ENCODE data around the gene KIF3A. TPM values are rescaled to one million over a fixed set of nuclear protein-coding genes. Genes with fewer than 3 reads are reported as not detected.

KIF3A gene
- total and polyA plus RNA-seq, 2 of the 8 experiments (the other 6 are each of a cell fraction or from before 2014, with no cell fraction given): 3.1 to 13.1 TPM

- TF ChIP-seq CHD1 (IDR thresholded peaks at IDR 0.05; ENCODE audit: low read depth, low read length): no peak
- TF ChIP-seq RAD21 (IDR thresholded peaks at IDR 0.05 in 1 of 2, conservative IDR thresholded peaks at IDR 0.05 in 1 of 2; ENCODE audit: low read depth in 2 of 2, low read length in 2 of 2): peak; percentile 51 to 61
- no peak for TF ChIP-seq ATF3 (IDR thresholded peaks at IDR 0.05; ENCODE audit: insufficient read depth, low read depth, low read length)
- TF ChIP-seq SAP30 (IDR thresholded peaks at IDR 0.05; ENCODE audit: insufficient read depth, insufficient replicate concordance, low read length): no peak
Measured at GRCh38 chr5:132753135-132753987, 16.0 kb upstream of the KIF3A start (continued).
